Testis (tissue), 2 donors: ENCODE measurements around the gene PPARGC1A.

ENCODE experiments used
- CTCF ChIP-seq, 3 experiments: fragments of 450-650 bp in 2 of 3; fragments of 200-600 bp in 1 of 3; sonication (generic) in 1 of 3; IDR thresholded peaks; one replicate each; pipeline ENCODE4 v1.5.1; 2016 to 2019; ENCODE audit warnings: antibody characterized with exemption in 3 of 3, mild to moderate bottlenecking in 2 of 3, moderate library complexity in 1 of 3
- POLR2A ChIP-seq: fragments of 450-650 bp; IDR thresholded peaks from one replicate; pipeline ENCODE4 v1.6.1; 2017; ENCODE audit warnings: antibody characterized with exemption, mild to moderate bottlenecking, moderate library complexity

DNA sequence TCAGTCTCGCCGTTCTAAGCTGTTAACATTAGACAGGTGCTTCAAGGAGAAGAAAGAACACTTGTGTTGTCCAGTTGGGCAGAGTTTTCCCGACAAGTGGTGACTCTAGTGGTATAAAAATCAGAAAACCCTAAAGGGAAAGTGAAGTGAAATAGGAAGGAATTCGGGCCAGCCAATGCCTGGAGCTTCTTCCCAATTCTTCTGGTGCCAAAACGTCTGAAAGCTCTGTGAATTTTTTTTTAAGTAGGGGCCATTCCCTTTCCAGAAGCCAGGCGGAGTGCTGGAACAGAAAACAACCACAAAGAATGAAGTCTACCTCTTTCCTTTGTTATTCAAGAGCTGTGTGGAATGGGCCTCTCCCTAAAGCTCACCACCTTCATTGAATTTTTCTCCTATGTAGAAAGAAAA is 43.1 kb upstream of the PPARGC1A start:
- TF ChIP-seq CTCF (IDR thresholded peaks at IDR 0.05) (no peak), POLR2A (no peak)
